Middle frontal gyrus (tissue), 1 donor: ENCODE data around the gene NFILZ.
"Not testable (repeated sequence)": the region's sequence is repeated elsewhere in the genome, so short reads cannot be mapped to it uniquely, and the experiment has no call there.

Experiments used
- DNase-seq: peaks from one replicate; pipeline ENCODE4 v3.0.0-alpha.2; 2015; ENCODE audit warnings: low spot score; ENCODE audit errors: extremely low spot score

The NFILZ gene

DNA sequence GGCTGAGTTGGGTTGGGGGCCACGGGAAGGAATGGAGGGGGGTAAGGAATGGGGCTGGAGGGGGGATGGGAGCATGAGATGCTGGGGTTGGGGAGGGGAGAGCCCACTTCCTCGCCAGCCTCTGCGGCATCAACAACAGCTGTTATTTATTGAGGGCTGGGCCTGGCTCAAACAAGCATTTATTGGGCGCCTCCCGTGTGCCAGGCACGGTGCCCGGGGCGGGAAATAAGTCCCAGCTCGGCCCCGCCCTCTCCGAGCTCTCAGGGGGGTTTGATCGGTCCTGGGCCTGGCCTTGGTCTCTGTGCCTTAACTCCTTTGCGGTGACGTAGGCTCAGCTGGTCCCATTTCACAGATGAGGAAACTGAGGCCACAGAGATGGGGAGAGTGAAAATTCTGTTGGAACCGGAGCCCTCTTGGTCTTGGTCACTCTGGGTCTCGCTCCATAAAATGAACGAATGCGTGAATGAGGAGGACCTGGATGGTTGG lies 19.0 kb upstream of the NFILZ start:
- no peak for DNase-seq

DNA sequence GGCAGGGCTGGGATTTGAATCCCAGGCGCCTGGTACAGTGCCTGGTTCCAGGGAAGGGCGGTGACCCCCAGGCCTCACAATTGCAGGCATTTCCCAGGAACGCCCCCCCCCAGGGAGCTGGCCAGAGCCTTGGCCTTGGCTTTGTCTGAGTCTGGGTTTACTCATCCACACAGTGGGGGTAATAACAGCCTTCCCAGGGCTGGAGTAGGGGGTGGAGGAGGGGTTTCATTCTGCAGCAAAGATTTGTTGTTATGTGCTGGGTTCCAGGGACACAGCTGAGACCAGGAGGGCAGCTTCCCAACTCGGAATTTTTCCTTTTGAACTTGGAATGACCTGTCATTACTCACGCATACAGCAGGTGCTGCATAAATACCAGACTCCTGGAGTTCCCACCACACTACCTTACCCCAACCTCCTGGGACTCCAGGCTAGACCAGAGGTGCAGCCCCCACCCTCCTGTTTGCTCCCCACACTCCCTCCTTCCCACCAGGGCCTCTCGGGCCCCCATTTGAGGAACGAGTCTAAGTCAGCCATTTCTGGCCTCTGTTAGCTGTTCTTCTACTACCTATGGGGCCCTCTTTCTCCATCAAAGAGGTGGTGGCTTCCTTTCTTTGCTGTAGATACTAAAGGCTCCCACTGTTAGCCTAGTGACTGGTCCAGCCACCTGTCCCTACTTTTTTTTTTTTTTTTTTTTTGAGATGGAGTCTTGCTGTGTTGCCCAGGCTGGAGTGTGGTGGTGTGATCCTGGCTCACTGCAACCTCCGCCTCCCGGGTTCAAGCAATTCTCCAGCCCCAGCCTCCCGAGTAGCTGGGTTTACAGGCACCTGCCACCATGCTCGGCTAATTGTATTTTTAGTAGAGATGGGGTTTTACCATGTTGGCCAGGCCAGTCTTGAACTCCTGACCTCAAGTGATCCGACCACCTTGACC lies 18.3 kb upstream of the NFILZ start:
- no peak for DNase-seq

DNA sequence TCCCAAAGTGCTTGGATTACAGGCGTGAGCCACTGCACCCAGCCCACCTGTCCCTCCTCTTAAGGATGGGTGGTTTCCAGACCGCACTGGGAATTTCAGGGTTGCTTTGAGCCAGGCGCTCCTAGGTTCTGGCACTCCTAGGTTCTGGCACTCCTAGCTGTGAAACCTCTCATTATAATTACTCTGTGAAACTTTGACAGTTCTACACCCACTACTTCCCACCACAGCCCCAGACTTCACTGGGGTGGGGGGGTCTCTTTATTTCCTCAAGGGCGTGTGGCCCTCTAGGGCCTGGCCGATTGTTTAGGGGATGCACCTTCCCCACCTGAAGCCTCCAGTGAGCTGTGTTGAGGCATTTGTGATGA lies 17.6 kb upstream of the NFILZ start:
- no peak for DNase-seq

DNA sequence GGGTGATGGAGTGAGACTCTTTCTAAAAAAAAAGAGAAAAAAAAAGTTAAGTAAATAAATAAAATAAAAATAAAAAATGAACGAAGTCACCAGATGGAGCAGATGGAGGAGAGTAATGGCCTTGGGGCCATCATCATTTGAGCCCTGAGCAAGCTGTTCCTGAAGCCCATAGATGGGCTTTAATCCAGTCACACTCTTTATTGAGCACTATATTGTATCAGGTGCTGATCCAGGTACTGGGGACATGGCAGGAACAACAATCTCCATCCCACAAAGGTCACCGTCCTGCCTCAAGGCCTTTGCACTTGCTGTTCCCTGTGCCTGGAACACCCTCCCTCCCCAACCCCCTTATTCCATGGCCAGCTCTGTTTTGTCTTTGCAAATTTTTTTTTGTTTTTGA lies 16.0 kb upstream of the NFILZ start:
- DNase-seq, result no peak

DNA sequence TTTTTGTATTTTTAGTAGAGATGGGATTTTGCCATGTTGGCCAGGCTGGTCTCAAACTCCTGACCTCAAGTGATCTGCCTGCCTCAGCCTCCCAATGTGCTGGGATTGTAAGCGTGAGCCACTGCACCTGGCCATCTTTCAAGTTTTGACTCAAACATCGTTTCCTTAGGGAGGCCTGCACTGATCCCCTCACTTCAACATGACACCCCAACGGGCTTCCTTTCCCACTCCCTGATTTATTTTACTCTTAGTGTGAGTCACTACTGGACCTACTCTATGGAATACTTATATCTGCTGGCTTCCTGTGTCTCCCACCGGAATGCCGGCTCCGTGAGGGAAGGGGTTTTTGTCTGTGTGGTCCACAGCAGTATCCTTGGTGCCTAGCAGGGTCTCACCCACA lies 15.4 kb upstream of the NFILZ start:
- DNase-seq, result no peak

DNA sequence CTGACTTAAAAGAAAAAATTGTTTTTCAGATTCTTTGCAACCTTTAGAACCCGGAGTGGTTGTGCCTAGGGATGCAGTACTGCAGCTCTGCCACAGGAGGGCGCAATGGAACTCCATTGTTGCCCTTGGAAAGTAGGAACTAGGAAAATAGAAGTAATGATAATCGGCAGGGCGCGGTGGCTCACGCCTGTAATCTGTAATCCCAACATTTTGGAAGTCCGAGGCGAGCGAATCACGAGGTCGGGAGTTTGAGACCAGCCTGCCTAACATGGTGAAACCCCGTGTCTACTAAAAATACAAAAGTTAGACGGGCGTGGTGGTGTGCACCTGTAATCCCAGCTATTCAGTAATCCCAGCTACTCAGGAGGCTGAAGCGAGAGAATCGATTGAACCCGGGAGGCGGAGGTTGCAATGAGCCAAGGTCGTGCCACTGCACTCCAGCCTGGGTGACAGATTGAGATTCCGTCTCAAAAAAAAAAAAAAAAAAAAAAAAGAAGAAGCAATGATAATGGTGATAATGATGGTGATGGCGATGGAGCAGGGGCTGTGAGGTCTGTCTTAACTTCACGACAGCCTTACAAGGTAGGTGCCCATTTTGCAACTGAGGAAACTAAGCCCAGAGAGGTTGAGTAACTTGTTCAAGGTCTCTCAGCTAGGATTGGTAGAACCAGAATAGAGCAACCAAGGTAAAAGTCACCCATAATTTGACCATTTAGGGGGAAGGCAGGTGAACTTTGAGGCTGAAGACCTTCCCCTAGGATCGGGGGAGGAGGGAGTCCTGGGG lies 14.4 kb upstream of the NFILZ start:
- DNase-seq, result no peak

DNA sequence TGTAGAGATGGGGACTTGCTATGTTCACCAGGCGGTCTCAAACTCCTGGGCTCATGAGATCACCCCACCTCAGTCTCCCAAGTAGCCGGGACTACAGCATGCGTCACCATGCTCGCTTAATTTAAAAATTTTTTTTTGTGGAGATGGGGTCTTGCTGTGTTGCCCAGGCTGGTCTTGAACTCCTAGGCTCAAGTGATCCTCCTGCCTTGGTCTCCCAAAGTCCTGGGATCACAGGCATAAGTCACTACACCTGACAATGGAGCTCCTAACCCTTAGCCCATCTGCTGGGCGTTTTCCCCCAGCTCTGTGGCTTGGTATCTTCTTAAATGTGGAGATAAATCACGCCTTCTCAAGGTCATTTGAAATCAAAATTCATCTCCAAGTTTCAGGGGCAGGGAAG lies 13.6 kb upstream of the NFILZ start:
- no peak for DNase-seq

DNA sequence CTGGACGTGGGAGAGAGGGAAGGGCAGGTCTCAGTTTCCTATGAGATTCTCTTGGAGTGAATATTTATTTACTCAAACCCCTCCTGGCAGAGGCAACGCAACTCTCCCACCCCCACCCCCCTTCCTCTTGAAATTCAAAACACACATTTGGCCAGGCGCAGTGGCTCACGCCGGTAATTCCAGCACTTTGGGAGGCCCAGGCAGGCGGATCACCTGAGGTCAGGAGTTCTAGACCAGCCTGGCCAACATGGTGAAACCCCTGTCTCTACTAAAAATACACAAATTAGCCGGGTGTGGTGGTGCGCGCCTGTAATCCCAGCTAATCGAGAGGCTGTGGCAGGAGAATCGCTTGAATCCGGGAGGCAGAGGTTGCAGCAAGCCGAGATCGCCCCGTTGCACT lies 13.1 kb upstream of the NFILZ start:
- DNase-seq, result not testable (repeated sequence)

DNA sequence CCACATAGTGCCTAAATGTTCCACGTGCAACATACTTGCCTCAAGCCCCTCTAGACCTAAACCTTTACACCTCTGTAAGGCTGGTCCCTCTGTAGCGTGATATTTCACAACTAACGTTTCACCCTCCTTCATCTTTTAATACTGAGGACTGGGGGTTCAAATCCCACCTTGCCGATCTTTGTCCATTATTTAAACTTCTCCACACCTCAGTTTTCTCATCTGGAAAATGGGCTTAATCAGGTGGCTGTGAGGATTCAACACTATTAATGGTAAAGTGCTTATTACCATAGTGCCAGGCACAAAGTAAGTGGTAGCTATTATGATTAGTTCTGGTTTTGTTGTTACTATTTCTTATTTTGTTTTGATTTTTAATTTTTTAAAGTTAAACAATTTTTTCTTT lies 12.4 kb upstream of the NFILZ start:
- no peak for DNase-seq

DNA sequence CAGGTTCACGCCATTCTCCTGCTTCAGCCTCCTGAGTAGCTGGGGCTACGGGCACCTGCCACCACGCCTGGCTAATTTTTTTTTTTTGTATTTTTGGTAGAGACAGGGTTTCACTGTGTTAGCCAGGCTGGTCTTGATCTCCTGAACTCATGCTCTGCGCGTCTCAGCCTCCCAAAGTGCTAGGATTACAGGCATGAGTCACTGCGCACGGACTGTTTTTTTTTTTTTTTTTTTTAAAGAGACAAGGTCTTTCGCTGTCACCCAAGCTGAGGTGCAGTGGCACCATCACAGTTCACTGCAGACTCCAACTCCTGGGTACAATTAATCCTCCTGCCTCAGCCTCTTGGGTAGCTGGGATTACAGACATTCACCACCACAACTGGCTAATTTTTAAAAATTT lies 11.7 kb upstream of the NFILZ start:
- DNase-seq, result no peak

DNA sequence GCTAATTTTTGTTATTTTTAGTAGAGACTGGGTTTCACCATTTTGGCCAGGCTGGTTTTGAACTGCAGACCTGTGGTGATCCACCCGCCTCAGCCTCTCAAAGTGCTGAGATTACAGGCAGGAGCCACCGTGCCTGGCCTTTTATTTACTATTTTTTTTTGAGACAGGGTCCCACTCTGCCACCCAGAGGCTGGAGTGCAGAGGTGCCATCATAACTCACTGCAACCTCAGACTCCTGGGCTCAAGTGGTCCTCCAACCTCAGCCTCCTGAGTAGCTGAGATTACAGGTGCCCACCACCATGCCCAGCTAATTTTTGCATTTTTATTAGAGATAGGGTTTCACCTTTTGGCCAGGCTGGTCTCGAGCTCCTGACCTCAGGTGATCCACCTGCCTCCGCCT lies 7.5 kb upstream of the NFILZ start:
- DNase-seq, result not testable (repeated sequence)

DNA sequence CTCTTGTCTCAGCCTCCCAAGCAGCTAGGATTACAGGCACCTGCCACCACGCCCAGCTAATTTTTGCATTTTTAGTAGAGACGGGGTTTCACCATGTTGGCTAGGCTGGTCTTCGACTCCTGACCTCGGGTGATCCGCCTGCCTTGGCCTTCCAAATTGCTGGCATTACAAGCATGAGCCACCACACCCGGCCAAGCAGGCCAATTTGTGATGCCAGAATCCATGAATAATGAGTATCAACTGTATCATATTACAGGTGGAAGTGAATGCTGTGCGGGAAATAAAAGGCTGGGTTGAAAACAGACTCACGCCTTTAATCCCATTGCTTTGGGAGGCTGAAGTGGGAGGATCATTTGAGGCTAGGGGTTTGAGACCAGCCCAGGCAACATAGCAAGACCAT lies 3.6 kb upstream of the NFILZ start:
- no peak for DNase-seq

DNA sequence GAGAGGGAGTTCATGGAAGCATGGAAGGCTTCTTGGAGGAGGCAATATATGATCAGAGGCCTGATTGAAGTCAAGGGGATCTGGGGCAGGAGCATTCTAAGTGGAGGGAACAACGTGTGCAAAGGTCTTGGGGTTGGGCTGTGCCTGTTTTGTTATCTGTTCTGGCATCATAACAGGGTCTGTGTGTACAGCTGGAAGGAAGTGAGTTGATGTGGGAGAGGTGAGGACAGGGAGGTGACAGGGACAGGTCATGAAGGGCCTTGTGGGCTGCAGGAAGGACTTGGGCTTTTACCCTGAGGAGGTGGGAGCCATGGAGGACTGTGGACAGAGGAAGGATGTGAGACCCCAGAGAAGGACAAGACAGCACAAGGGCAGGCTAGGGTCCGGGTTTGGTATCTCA lies 1.2 kb upstream of the NFILZ start:
- no peak for DNase-seq

DNA sequence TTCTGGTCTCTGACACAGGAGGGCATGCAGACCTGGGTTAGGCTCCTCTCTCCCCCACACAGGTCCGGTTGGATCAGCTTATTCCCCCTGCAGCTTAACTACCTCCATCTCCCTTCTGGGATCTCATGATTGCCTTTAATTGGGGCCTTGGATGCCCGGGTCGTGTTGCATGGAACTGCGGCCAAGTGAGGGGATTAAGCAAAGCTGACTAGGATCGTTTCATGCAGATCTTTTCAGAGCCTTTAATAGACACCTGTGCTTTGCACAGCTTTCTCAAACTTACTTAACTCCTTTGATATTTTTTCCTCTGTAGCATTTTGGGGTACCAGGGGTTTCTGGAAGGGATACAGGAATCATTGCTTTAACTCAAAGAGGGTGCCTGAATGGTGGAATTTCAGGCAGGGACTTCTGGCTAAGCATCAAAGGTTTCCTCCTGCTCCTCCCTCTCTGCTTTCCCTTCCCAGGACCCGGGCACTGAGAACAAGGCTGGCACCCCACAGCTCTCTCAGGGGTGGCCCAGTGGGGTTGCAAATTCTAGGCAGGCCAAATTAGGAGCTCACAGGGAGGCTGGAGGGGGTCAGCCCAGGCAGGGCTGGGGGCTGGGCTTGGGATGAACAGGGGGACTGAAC lies 477 bp downstream of the NFILZ start:
- DNase-seq, result no peak

DNA sequence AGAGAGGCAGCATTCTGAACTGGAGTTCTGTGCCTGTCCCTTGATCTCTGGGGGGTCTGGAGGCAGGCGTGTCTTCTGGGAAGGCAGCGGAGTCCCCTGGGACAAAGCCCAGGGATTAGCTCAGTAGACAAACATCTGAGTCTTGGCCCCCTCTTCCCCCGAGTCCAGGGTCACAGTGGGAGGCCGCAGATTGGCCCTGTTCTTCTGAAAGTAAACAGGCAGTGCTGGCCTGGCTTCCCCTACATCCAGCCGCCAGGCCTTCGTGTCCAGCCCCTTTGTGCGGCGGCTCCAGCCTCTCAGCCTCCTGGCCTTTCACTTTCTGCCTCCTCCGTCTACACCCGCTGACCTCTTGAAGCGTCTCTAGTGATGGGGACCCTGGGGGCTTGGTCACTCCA lies 989 bp downstream of the NFILZ start:
- no peak for DNase-seq

DNA sequence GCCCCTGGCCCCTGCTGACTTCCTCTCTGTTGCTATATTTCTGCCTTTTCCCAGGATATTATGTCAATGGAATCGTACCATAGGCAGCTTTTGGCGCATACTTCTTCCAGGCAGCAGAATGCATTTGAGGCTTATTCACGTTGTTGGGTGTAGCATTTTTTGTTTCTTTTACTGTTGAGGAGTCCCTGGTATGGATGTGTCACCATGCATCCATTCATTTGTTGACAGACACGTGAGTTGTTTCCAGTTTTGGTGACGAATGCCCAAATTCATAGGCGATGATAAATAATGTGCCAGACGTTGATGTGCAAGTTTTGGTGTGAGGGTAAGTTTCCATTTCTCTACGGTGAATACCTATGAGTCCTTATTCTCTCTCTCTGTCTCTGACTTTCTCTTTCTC lies 5.0 kb downstream of the NFILZ start:
- DNase-seq, result no peak

DNA sequence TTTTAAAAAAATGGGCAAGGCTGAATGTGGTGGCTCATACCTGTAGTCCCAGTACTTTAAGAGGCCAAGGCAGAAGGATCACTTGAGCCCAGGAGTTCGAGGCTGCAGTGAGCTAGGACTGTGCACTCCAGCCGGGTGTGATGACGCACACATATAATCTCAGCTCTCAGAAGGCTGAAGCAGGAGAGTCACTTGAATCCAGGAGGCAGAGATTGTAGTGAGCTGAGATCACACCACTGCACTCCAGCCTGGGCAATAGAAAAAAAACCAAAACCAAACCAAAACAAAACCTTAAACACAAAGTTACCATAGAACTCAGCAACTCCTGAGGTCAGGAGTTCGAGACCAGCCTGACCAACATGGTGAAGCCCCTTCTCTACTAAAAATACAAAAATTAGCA lies 6.6 kb downstream of the NFILZ start:
- not testable (repeated sequence) for DNase-seq

DNA sequence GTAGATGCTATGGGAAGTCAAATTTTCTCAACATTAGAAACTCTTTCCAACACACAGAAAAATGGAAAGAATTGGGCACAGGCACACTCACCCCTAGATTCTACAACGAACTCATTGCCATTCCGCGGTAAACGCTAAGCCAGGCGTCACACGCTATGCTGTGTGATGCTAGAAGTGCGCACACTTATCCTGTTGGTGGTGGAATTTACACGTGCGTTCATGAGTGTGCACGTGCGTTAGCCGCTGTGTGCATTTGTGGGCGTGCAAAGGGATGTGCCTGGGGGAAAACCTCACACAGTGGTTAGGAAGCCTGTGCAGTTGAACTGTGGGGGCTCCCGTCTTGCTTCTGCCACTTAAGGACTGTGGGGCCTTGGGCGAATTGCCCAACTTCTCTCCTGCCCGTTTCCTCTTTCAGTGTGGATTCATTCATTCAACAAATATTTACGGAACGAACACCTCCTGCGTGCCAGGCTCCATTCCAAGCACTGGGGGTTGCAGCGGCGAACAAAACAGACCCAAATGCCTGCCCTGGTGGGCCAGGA lies 7.7 kb downstream of the NFILZ start:
- DNase-seq, result no peak

DNA sequence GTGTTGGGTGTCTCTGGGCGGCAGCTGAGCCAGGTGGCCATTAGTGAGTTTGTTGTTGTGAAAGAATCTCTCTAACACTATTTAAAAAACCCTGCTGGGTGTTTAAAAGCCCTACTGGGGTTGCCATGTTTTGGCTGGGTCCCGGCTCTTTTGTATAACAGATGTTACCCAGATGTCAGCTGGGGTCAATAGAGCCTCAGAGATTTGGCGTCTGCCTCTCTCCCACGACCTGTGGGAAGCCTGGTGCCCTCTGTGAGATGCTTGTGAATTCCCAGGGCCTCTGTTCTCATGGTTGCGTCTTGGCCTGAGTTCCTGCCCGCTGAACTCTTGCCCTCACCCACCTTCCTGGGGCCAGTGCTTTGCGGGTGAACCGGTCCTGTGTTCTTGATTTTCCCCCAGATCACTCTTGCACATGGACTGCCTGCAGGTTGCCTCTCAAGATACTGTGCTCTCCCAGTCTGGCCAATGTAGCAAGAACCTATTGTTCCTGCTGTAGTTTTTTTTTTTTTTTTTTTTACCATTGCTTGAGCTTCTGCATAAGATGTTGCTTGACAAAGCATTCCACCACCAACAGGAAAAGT lies 9.5 kb downstream of the NFILZ start:
- DNase-seq, result no peak

DNA sequence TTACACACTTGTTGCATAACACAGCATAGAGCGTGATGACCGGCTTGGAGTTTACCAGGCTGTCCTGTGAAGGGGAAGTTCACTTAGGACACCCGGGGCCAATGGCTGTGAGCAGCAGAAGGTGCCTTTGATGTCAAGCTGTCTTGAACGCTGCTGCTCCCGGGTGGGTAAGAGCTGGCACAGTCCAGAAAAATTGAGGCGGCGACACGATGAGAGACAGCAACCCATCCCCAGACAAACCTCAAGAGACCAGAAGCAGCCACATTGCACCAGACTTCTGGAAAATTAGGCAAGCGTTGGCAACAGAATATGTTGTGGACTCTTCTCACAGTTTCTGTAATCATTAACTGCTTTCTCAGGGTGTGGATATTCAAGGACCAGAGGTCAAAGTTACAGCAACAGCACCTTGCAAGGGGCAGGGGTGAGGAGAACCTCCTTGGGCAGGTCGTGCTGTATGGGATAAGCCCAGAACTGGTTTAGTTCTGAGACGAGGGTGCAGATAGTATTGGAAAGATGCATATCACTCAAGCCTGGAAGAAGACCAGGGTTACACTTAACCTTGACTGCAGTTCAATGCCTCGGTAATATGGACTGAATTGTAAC lies 10.1 kb downstream of the NFILZ start:
- no peak for DNase-seq
